IMR-90 (cell line): Measurements from ENCODE around the gene USP40. TPM values are rescaled to one million over a fixed set of nuclear protein-coding genes. Genes with fewer than 3 reads are reported as not detected.

Experiments used
- ATAC-seq: fragments of 200-7000 bp; cut with Tn5 transposase; 2 replicates; pipeline ENCODE4 v1.9.1; 2020; ENCODE audit warnings: low read depth, mild to moderate bottlenecking, moderate library complexity
- BruUV-seq: library from RNA; stranded (reverse); fragments of 400-500 nt; replicated peaks from 2 replicates; lab custom pipeline; 2021; lab: Mats Ljungman, UMichigan
- CTCF ChIA-PET: fragments of 300-600 bp; formaldehyde crosslinking; extraction: SDS; loops from one replicate; lab custom pipeline; 2021; ENCODE audit warnings: antibody characterized with exemption; lab: Yijun Ruan, JAX
- POLR2A ChIA-PET: fragments of 300-600 bp; sonication (Branson Sonifier 250); formaldehyde crosslinking; loops from one replicate; lab custom pipeline; 2022; ENCODE audit warnings: antibody characterized with exemption; ENCODE audit not compliant: unreplicated experiment; lab: Charles Lee
- DNase-seq: peaks from one replicate; pipeline ENCODE4 v3.0.0; 2013
- H2AFZ ChIP-seq: replicated peaks from 2 replicates; pipeline ENCODE3; 2013; ENCODE audit warnings: low read length, mild to moderate bottlenecking; ENCODE audit not compliant: poor library complexity
- H2AK5ac ChIP-seq: 2 replicates; pipeline ENCODE4 v1.6.1; 2013; ENCODE audit warnings: low read depth, low read length, inconsistent platforms
- H2AK9ac ChIP-seq: replicated peaks from 2 replicates; pipeline ENCODE3; 2013; ENCODE audit warnings: mild to moderate bottlenecking, low read depth, low read length, moderate library complexity; ENCODE audit not compliant: poor library complexity
- H2BK120ac ChIP-seq: 2 replicates; pipeline ENCODE4 v1.6.1; 2013; ENCODE audit warnings: low read depth, low read length, inconsistent platforms
- H2BK15ac ChIP-seq: 3 replicates; pipeline ENCODE4 v1.6.1; 2013; ENCODE audit warnings: low read depth, low read length, inconsistent platforms
- H2BK20ac ChIP-seq: 2 replicates; pipeline ENCODE4 v1.6.1; 2013; ENCODE audit warnings: low read depth, mild to moderate bottlenecking, inconsistent platforms, low read length, moderate library complexity
- H2BK5ac ChIP-seq: 2 replicates; pipeline ENCODE4 v1.6.1; 2013; ENCODE audit warnings: mild to moderate bottlenecking, low read depth, low read length, inconsistent platforms; ENCODE audit not compliant: poor library complexity, severe bottlenecking
- H3K14ac ChIP-seq: replicated peaks from 2 replicates; pipeline ENCODE4 v1.6.1; 2013; ENCODE audit warnings: low read depth, low read length, inconsistent platforms
- H3K18ac ChIP-seq: 2 replicates; pipeline ENCODE4 v1.6.1; 2013; ENCODE audit warnings: low read depth, low read length, control low read depth
- H3K23ac ChIP-seq: 2 replicates; pipeline ENCODE4 v1.6.1; 2013; ENCODE audit warnings: low read depth, low read length, inconsistent platforms
- H3K27ac ChIP-seq: 2 replicates; pipeline ENCODE4 v1.5.1; 2013; ENCODE audit warnings: mild to moderate bottlenecking, control low read depth, low read length; ENCODE audit not compliant: insufficient read depth
- H3K27me3 ChIP-seq: 2 replicates; pipeline ENCODE4 v1.6.1; 2013; ENCODE audit warnings: low read length; ENCODE audit not compliant: control insufficient read depth, insufficient read depth
- H3K36me3 ChIP-seq: 2 replicates; pipeline ENCODE4 v1.6.1; 2013; ENCODE audit warnings: low read length, mixed read lengths; ENCODE audit not compliant: control insufficient read depth, insufficient read depth
- H3K4ac ChIP-seq: 2 replicates; pipeline ENCODE4 v1.6.1; 2013; ENCODE audit warnings: low read depth, low read length, inconsistent platforms
- H3K4me1 ChIP-seq: 2 replicates; pipeline ENCODE4 v1.6.1; 2013; ENCODE audit warnings: low read length, mixed read lengths; ENCODE audit not compliant: control insufficient read depth, insufficient read depth
- H3K4me2 ChIP-seq: 2 replicates; pipeline ENCODE4 v1.6.1; 2013; ENCODE audit warnings: low read depth, mild to moderate bottlenecking, control low read depth, low read length, moderate library complexity
- H3K4me3 ChIP-seq: 2 replicates; pipeline ENCODE4 v1.5.1; 2013; ENCODE audit warnings: low read depth, mild to moderate bottlenecking, control low read depth, low read length, moderate library complexity; ENCODE audit not compliant: insufficient read depth
- H3K56ac ChIP-seq: 2 replicates; pipeline ENCODE4 v1.6.1; 2013; ENCODE audit warnings: low read length, inconsistent platforms; ENCODE audit not compliant: insufficient read depth; ENCODE audit errors: extremely low read depth
- H3K79me1 ChIP-seq, 2 experiments: 2 replicates each; pipeline ENCODE4 v1.6.1; 2013; ENCODE audit warnings: low read length in 2 of 2, inconsistent platforms in 1 of 2, low read depth in 1 of 2
- H3K9ac ChIP-seq: 2 replicates; pipeline ENCODE4 v1.6.1; 2013; ENCODE audit warnings: low read depth, low read length, control low read depth
- H3K9me1 ChIP-seq: 2 replicates; pipeline ENCODE4 v1.6.1; 2013; ENCODE audit warnings: low read length, inconsistent platforms; ENCODE audit not compliant: insufficient read depth
- H3K9me3 ChIP-seq: 2 replicates; pipeline ENCODE4 v1.6.1; 2013; ENCODE audit warnings: low read length; ENCODE audit not compliant: control insufficient read depth, insufficient read depth
- H4K20me1 ChIP-seq: 2 replicates; pipeline ENCODE4 v1.6.1; 2013; ENCODE audit warnings: low read length, inconsistent platforms; ENCODE audit not compliant: insufficient read depth
- H4K5ac ChIP-seq: 2 replicates; pipeline ENCODE4 v1.6.1; 2013; ENCODE audit warnings: mild to moderate bottlenecking, low read depth, low read length, control low read depth
- H4K8ac ChIP-seq, 2 experiments: 2 replicates each; pipeline ENCODE4 v1.6.1; 2013; ENCODE audit warnings: low read depth in 2 of 2, low read length in 2 of 2, control low read depth in 1 of 2, inconsistent platforms in 1 of 2
- H4K91ac ChIP-seq: 2 replicates; pipeline ENCODE4 v1.6.1; 2013; ENCODE audit warnings: low read depth, low read length, inconsistent platforms; ENCODE audit not compliant: insufficient read depth
- BHLHE40 ChIP-seq: fragments of 150-350 bp; IDR thresholded peaks from 2 replicates; pipeline ENCODE4 v1.6.1; 2016; ENCODE audit warnings: mild to moderate bottlenecking, low read depth, low read length
- CHD1 ChIP-seq: IDR thresholded peaks from 2 replicates; pipeline ENCODE4 v1.6.1; 2012; ENCODE audit warnings: low read depth, low read length, improper control_type of control experiment
- FOS ChIP-seq: fragments of 150-350 bp; IDR thresholded peaks from 2 replicates; pipeline ENCODE4 v1.6.1; 2016; ENCODE audit warnings: low read depth, low read length
- MAFK ChIP-seq: IDR thresholded peaks from 2 replicates; pipeline ENCODE4 v1.6.1; 2012; ENCODE audit warnings: low read depth, low read length, improper control_type of control experiment
- MXI1 ChIP-seq: IDR thresholded peaks from 2 replicates; pipeline ENCODE4 v1.6.1; 2012; ENCODE audit warnings: low read depth, mild to moderate bottlenecking, low read length, moderate library complexity, borderline replicate concordance
- RAD21 ChIP-seq: IDR thresholded peaks from 2 replicates; pipeline ENCODE4 v1.6.1; 2012; ENCODE audit warnings: low read length, improper control_type of control experiment
- RFX5 ChIP-seq: IDR thresholded peaks from 2 replicates; pipeline ENCODE4 v1.8.0; 2012; ENCODE audit warnings: low read depth, mild to moderate bottlenecking, low read length, moderate library complexity
- WGBS, 2 experiments: methylation state at CpG; one replicate each; pipeline versions ENCODE4 v1.1.5 to v1.1.7; 2013; ENCODE audit warnings: missing lambda C conversion rate in 2 of 2; ENCODE audit not compliant: insufficient read length in 1 of 2; ENCODE audit errors: extremely low coverage in 2 of 2; 5-methylcytosine and 5-hydroxymethylcytosine counted together
- dilution Hi-C: fragments of 300-500 bp; cut with HindIII; formaldehyde crosslinking; loops from one replicate; pipeline ENCODE4 v1.14.3; 2018; ENCODE audit warnings: low sequenced_read_pairs; ENCODE audit not compliant: unreplicated experiment
- in situ Hi-C: fragments of 300-500 bp; cut with MboI; formaldehyde crosslinking; loops from 3 replicates; pipeline ENCODE4 v1.14.3; 2019; ENCODE audit warnings: low sequenced_read_pairs, inconsistent platforms, mixed read lengths
- intact Hi-C: fragments of 100-400 bp; cut with micrococcal nuclease; formaldehyde crosslinking; loops from 2 replicates; pipeline ENCODE4 v1.10.0; 2022
- polyA plus RNA-seq, 3 experiments: library from polyadenylated mRNA; depleted of rRNA; stranded (reverse); fragments of >200 nt; gene quantifications; 2 replicates each; pipeline ENCODE4 v1.2.3, GENCODE V29; 2012; ENCODE audit warnings: low replicate concordance in 1 of 3
- total RNA-seq: library from RNA; depleted of rRNA; stranded (reverse); fragments of >200 nt; gene quantifications from 2 replicates; pipeline ENCODE4 v1.2.3, GENCODE V29; 2012
- TF ChIP-seq, protein P1 (sequence below): fragments of 150-350 bp; IDR thresholded peaks from 2 replicates; pipeline ENCODE4 v1.6.1; 2016; ENCODE audit warnings: low read depth, mild to moderate bottlenecking, low read length, moderate library complexity, borderline replicate concordance

The USP40 gene
- total and polyA plus RNA-seq, 2 of the 4 experiments (the other 2 are of a cell fraction): 30.1 to 30.8 TPM

DNA sequence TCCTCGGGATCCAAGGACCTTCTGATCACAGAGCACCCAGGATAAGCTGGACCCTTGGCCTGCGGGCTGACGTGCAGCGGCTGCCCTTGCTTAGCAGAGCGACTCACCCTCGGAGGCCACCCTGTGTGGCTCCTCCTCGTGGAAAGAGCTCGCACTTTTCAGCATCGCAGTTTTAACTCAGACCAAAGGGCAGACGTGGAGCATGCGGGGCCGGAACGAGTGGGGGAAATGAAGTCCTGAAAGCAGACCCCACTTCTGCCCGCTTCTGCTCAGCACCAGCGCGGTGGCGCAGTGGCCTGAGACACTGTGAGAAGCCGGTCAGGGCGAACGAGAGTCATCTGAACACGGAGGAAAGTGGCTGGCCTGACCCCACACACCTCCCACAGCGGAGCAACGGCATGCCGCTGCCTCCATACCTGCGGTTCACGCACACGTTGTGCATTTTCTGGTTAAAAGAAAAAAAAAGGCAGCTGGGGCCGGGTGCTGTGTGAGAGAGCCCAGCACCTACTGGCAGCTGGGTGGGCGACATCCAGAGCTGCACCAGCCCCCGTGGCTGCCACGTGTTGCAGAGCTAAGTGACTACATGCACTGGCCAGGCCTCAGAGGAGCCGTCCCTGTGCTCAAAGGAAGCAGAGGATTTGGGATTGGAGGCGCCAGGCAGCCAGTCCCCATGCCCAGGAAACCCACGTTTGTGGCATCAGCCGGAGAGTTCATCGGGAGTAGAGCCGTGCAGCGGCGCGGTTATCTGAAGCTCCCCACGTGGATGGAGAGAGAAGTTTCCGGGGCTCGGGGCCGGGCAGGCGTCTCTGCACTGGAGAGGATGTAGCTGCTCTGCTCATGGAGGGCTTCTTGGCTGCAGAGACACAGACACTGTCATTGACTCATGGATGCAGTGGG lies 89.7 kb downstream of the USP40 start:
- no peak overlapping the region for H2AFZ ChIP-seq
- no peak overlapping the region for H3K9ac ChIP-seq
- dilution Hi-C loops (no loop called here), intact Hi-C loops (no loop called here), in situ Hi-C loops (no loop called here)
- no peaks in the 10 kb centered on the region; the same call in 1 of the 2 replicates for H3K9me1 ChIP-seq
- no peak overlapping the region for H2AK5ac ChIP-seq
- no peaks in the 10 kb centered on the region for H3K27me3 ChIP-seq
- 95% methylated on average over 15 of the region's 45 CpGs; no CpG with 5 or more reads in 1 of the 2 experiments for WGBS, 2 experiments
- H3K79me1 ChIP-seq: no peaks in the 10 kb centered on the region; a peak in 1 of 4 replicates
- H4K20me1 ChIP-seq: no peaks in the 10 kb centered on the region
- no peak overlapping the region for H2BK15ac ChIP-seq
- no peak overlapping the region for H3K4me3 ChIP-seq
- H3K4ac ChIP-seq: no peak overlapping the region
- CTCF ChIA-PET: no interaction called here
- no peak overlapping the region for H4K5ac ChIP-seq
- H4K91ac ChIP-seq: no peak overlapping the region
- POLR2A ChIA-PET: no interaction called here
- no peak for ATAC-seq
- TF ChIP-seq, protein P1, sequence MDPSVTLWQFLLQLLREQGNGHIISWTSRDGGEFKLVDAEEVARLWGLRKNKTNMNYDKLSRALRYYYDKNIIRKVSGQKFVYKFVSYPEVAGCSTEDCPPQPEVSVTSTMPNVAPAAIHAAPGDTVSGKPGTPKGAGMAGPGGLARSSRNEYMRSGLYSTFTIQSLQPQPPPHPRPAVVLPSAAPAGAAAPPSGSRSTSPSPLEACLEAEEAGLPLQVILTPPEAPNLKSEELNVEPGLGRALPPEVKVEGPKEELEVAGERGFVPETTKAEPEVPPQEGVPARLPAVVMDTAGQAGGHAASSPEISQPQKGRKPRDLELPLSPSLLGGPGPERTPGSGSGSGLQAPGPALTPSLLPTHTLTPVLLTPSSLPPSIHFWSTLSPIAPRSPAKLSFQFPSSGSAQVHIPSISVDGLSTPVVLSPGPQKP: no peak
- no peak for TF ChIP-seq MXI1
- no peak for TF ChIP-seq BHLHE40
- no peak for TF ChIP-seq FOS
- no peak for TF ChIP-seq RFX5
- no peak for TF ChIP-seq CHD1
- no peak for TF ChIP-seq MAFK
- no peak for TF ChIP-seq RAD21
- H3K27ac ChIP-seq: no peak overlapping the region
- H2BK5ac ChIP-seq: no peak overlapping the region
- no peak overlapping the region for H3K18ac ChIP-seq
- peaks cover 5% of the 10 kb centered on the region for H3K4me1 ChIP-seq
- no peak for DNase-seq
- no peak overlapping the region for H3K4me2 ChIP-seq
- peaks cover 46% of the 10 kb centered on the region for H3K36me3 ChIP-seq
- no peak overlapping the region for H3K23ac ChIP-seq
- no peak overlapping the region for H3K56ac ChIP-seq
- no peak overlapping the region for H2BK20ac ChIP-seq
- BruUV-seq: no TSS peak
- no peak overlapping the region for H2BK120ac ChIP-seq
- no peak overlapping the region for H4K8ac ChIP-seq
- no peak overlapping the region for H3K14ac ChIP-seq
- H2AK9ac ChIP-seq: no peak overlapping the region
- no peaks in the 10 kb centered on the region for H3K9me3 ChIP-seq
